AG09319 (cell line): Measurements from ENCODE around the gene MOB2.

Source experiments
- DNase-seq: peaks from one replicate; pipeline ENCODE4 v3.0.0-alpha.2; 2010; ENCODE audit warnings: low read depth; ENCODE audit errors: extremely low read depth
- CTCF ChIP-seq: IDR thresholded peaks from 2 replicates; pipeline ENCODE4 v1.5.1; 2011; ENCODE audit warnings: low read depth, mild to moderate bottlenecking, inconsistent platforms, low read length, moderate library complexity

Gene MOB2

GRCh38 chr11:1460396-1460985, 26.1 kb downstream of the MOB2 start:
- no peak for DNase-seq
- TF ChIP-seq CTCF: no peak

GRCh38 chr11:1459764-1460395, 26.7 kb downstream of the MOB2 start:
- TF ChIP-seq CTCF: no peak
- no peak for DNase-seq

- no peak for TF ChIP-seq CTCF
- DNase-seq: no peak
These were observed 27.4 kb downstream of the MOB2 start for GRCh38 chr11:1459219-1459575.

GRCh38 chr11:1458340-1459218, 28.0 kb downstream of the MOB2 start:
- no peak; the same call in 1 of the 2 replicates for TF ChIP-seq CTCF
- no peak for DNase-seq

- DNase-seq: no peak
These were observed 28.7 kb downstream of the MOB2 start for GRCh38 chr11:1457856-1458255.

GRCh38 chr11:1457326-1457680, 29.3 kb downstream of the MOB2 start:
- no peak for TF ChIP-seq CTCF
- DNase-seq: no peak

More at GRCh38 chr11:1457856-1458255, 28.7 kb downstream of the MOB2 start:
- TF ChIP-seq CTCF: no peak
